HepG2 (cell line): Measurements from ENCODE around the gene CBLC. TPM values are rescaled to one million over a fixed set of nuclear protein-coding genes. Genes with fewer than 3 reads are reported as not detected.

Source experiments
- ELF1 ChIP-seq: sonication (generic); formaldehyde crosslinking; IDR thresholded peaks from 2 replicates; pipeline ENCODE4 v1.4.0; 2020; ENCODE audit warnings: missing genetic modification reagents
- FOXJ3 ChIP-seq: sonication (generic); formaldehyde crosslinking; IDR thresholded peaks from 2 replicates; pipeline ENCODE4 v1.4.0; 2020; ENCODE audit warnings: missing genetic modification reagents, mild to moderate bottlenecking, borderline replicate concordance
- FOXK1 ChIP-seq: sonication (generic); formaldehyde crosslinking; IDR thresholded peaks from 2 replicates; pipeline ENCODE4 v1.4.0; 2020; ENCODE audit warnings: low read depth, missing genetic modification reagents, borderline replicate concordance
- HNF4A ChIP-seq: sonication (generic); formaldehyde crosslinking; IDR thresholded peaks from 2 replicates; pipeline ENCODE4 v1.4.0; 2020; ENCODE audit warnings: missing genetic modification reagents
- KDM1A ChIP-seq: IDR thresholded peaks from 2 replicates; pipeline ENCODE4 v1.6.1; 2016; ENCODE audit warnings: missing compliant biosample characterization
- MAF1 ChIP-seq: sonication (generic); formaldehyde crosslinking; IDR thresholded peaks from 2 replicates; pipeline ENCODE4 v1.5.0; 2020; ENCODE audit warnings: missing genetic modification reagents, borderline replicate concordance
- MZF1 ChIP-seq: sonication (generic); formaldehyde crosslinking; IDR thresholded peaks from 2 replicates; pipeline ENCODE4 v1.8.1; 2023; ENCODE audit warnings: mild to moderate bottlenecking, missing genetic modification reagents, borderline replicate concordance
- NR0B2 ChIP-seq: sonication (generic); formaldehyde crosslinking; IDR thresholded peaks from 2 replicates; pipeline ENCODE4 v1.4.0; 2020; ENCODE audit warnings: mild to moderate bottlenecking, missing genetic modification reagents
- POGK ChIP-seq: sonication (generic); formaldehyde crosslinking; conservative IDR thresholded peaks from 2 replicates; pipeline ENCODE4 v1.8.0; 2022; ENCODE audit warnings: mild to moderate bottlenecking, moderate library complexity, missing genetic modification reagents
- USF2 ChIP-seq, 2 experiments: sonication (generic) in 1 of 2; formaldehyde crosslinking in 1 of 2; IDR thresholded peaks; 2 replicates each; pipeline versions ENCODE4 v1.5.1 to v1.6.1; 2011 to 2020; ENCODE audit warnings: borderline replicate concordance in 1 of 2, low read depth in 1 of 2, low read length in 1 of 2, mild to moderate bottlenecking in 1 of 2, missing genetic modification reagents in 1 of 2, moderate library complexity in 1 of 2
- ZBTB10 ChIP-seq: sonication (generic); formaldehyde crosslinking; IDR thresholded peaks from 2 replicates; pipeline ENCODE4 v1.4.0; 2020; ENCODE audit warnings: missing genetic modification reagents, borderline replicate concordance
- ZBTB20 ChIP-seq: sonication (generic); formaldehyde crosslinking; IDR thresholded peaks from 2 replicates; pipeline ENCODE4 v1.8.1; 2023; ENCODE audit warnings: missing genetic modification reagents, low read depth, mild to moderate bottlenecking, borderline replicate concordance
- ZBTB49 ChIP-seq: sonication (generic); formaldehyde crosslinking; IDR thresholded peaks from 2 replicates; pipeline ENCODE4 v1.4.0; 2020; ENCODE audit warnings: missing genetic modification reagents, borderline replicate concordance
- ZMYM4 ChIP-seq: sonication (generic); formaldehyde crosslinking; IDR thresholded peaks from 2 replicates; pipeline ENCODE4 v1.8.1; 2023; ENCODE audit warnings: mild to moderate bottlenecking, missing genetic modification reagents
- ZNF430 ChIP-seq: sonication (generic); formaldehyde crosslinking; IDR thresholded peaks from 2 replicates; pipeline ENCODE4 v1.9.0; 2021; ENCODE audit warnings: mild to moderate bottlenecking, missing genetic modification reagents
- ZNF570 ChIP-seq: sonication (generic); formaldehyde crosslinking; IDR thresholded peaks from 2 replicates; pipeline ENCODE4 v1.4.0; 2020; ENCODE audit warnings: mild to moderate bottlenecking, missing genetic modification reagents, borderline replicate concordance
- ZNF780A ChIP-seq: sonication (generic); formaldehyde crosslinking; IDR thresholded peaks from 2 replicates; pipeline ENCODE4 v1.8.0; 2022; ENCODE audit warnings: mild to moderate bottlenecking, missing genetic modification reagents, moderate library complexity
- ZNF782 ChIP-seq: sonication (generic); formaldehyde crosslinking; IDR thresholded peaks from 2 replicates; pipeline ENCODE4 v1.4.0; 2020; ENCODE audit warnings: missing genetic modification reagents, mild to moderate bottlenecking, borderline replicate concordance
- polyA plus RNA-seq, 8 experiments: library from polyadenylated mRNA; depleted of rRNA in 3 of 8; stranded (reverse) in 7 of 8; unstranded in 1 of 8; fragments of >200 nt; fragmentation: Illumina TruSeq in 4 of 8; extraction: Trizol in 4 of 8; gene quantifications; 2 replicates each; pipeline versions ENCODE4 v1.2.1 to v1.2.3, GENCODE V29; 2011 to 2016; ENCODE audit warnings: low read depth in 4 of 8, missing spikeins in 1 of 8, mixed read lengths in 1 of 8; ENCODE audit not compliant: insufficient read depth in 1 of 8
- total RNA-seq, 5 experiments: library from RNA; depleted of rRNA; stranded (reverse); fragments of >200 nt; fragmentation: Illumina TruSeq; extraction: Trizol; gene quantifications; 2 replicates each; pipeline ENCODE4 v1.2.3, GENCODE V29; 2016; ENCODE audit warnings: low read depth in 1 of 5

Gene CBLC
- total and polyA plus RNA-seq, 2 of the 13 experiments (the other 11 are each of a cell fraction or from before 2014, with no cell fraction given), result 1.8 to 2.6 TPM

GRCh38 chr19:44807652-44808462 lies 30.2 kb downstream of the CBLC start (continued):
- no peak for TF ChIP-seq ZBTB10
- TF ChIP-seq USF2 (IDR thresholded peaks at IDR 0.05; ENCODE audit: low read depth, low read length), result no peak
- no peak for TF ChIP-seq USF2 (CRISPR knock-in tag; IDR thresholded peaks at IDR 0.05; ENCODE audit: borderline replicate concordance)
- peak; percentile 56 for TF ChIP-seq HNF4A (CRISPR knock-in tag)
- TF ChIP-seq NR0B2, result no peak
- no peak for TF ChIP-seq ZBTB49 (CRISPR knock-in tag)
- TF ChIP-seq ELF1 (CRISPR knock-in tag), result no peak
- no peak for TF ChIP-seq ZMYM4 (CRISPR knock-in tag)
- peak; percentile 23; the same call in 1 of the 2 replicates for TF ChIP-seq FOXK1
- TF ChIP-seq ZNF570 (CRISPR knock-in tag), result no peak
- no peak for TF ChIP-seq ZNF430 (CRISPR knock-in tag)
- TF ChIP-seq MZF1 (CRISPR knock-in tag), result peak; percentile 89; the same call in 1 of the 2 replicates
- no peak for TF ChIP-seq KDM1A (CRISPR knock-in tag)
- no peak for TF ChIP-seq MAF1 (CRISPR knock-in tag)
- TF ChIP-seq FOXJ3 (CRISPR knock-in tag), result no peak
- no peak for TF ChIP-seq ZNF780A (CRISPR knock-in tag)
- TF ChIP-seq ZBTB20, result no peak
- TF ChIP-seq ZNF782, result no peak
- TF ChIP-seq POGK (CRISPR knock-in tag), result no peak; the same call in 1 of the 2 replicates
